ENCODE data around the gene OPCML. TPM values are rescaled to one million over a fixed set of nuclear protein-coding genes. Genes with fewer than 3 reads are reported as not detected.

OPCML gene
- total RNA-seq, 1 donor, result not detected

GRCh38 chr11:133104009-133104744, 428.1 kb downstream of the OPCML start:
- H3K4me3 ChIP-seq (ENCODE audit: low read depth, low read length), result no peak overlapping the region
- TF ChIP-seq CTCF (IDR thresholded peaks at IDR 0.05; ENCODE audit: insufficient read depth, low read depth, low read length), result no peak
- no peak for DNase-seq (ENCODE audit: low read depth)

DNA sequence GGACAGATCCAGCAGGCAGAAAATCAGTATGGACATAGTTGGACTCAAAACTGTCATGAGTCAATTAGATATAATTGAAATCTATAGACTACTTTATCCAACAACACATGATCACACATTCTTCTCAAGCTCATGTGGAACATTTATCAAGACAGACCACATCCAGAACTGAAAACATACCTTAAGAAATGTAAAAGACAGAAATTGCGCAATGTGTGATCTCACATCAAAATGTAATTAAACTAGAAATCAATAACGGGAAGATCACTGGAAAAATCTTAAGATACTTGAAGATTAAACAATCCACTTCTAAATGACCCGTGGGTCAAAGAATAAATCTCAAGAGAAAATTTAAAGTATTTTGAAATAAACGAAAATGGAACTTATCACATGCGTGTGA, 435.3 kb downstream of the OPCML start:
- no peak for TF ChIP-seq CTCF (IDR thresholded peaks at IDR 0.05; ENCODE audit: insufficient read depth, low read depth, low read length)
- no peak for DNase-seq (ENCODE audit: low read depth)

DNA sequence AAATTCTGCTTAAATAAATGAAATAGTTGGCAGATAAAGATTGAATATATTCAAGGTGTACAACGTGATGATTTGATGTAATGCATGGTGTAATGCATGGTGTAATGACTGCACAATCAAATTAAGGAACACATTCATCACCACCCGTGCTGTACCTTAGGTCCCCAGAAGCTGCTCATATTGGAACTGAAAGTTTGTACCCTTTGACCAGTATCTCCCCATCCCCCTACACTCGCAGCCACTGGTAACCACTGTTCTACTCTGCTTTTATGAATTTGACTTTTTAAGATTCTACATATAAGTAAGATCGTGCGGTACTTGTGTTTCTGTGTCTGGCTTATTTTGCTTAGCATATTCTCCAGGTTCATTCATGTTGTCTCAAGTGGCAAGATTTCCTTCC, 445.8 kb downstream of the OPCML start:
- H3K4me3 ChIP-seq (ENCODE audit: low read depth, low read length), result no peak overlapping the region
- no peak for TF ChIP-seq CTCF (IDR thresholded peaks at IDR 0.05; ENCODE audit: insufficient read depth, low read depth, low read length)
- DNase-seq (ENCODE audit: low read depth), result no peak

More for the DNA sequence above, 435.3 kb downstream of the OPCML start:
- no peak overlapping the region for H3K4me3 ChIP-seq (ENCODE audit: low read depth, low read length)

GRCh38 chr11:133082841-133083488, 449.3 kb downstream of the OPCML start:
- no peak for DNase-seq (ENCODE audit: low read depth)
- TF ChIP-seq CTCF (IDR thresholded peaks at IDR 0.05; ENCODE audit: insufficient read depth, low read depth, low read length), result peak; percentile 4
- no peak overlapping the region for H3K4me3 ChIP-seq (ENCODE audit: low read depth, low read length)

DNA sequence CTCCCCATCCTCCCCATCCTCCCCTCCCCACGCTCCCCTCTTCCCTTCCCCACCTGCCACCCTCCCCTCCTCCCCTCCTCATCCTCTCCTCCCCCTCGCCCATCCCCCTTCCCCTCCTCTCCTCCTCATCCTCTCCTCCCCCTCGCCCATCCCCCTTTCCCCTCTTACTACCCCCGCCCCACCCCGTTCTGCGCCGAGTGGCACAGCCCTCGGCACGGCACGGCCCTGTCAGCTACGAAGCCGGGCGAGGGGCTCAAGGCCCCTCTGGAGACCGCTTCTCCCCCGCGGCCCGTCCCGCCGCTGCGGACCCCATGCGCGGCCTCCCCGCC, 449.9 kb downstream of the OPCML start:
- no peak for DNase-seq (ENCODE audit: low read depth)
- no peak overlapping the region for H3K4me3 ChIP-seq (ENCODE audit: low read depth, low read length)
- no peak for TF ChIP-seq CTCF (IDR thresholded peaks at IDR 0.05; ENCODE audit: insufficient read depth, low read depth, low read length)

GRCh38 chr11:133081730-133082452, 450.4 kb downstream of the OPCML start:
- DNase-seq (ENCODE audit: low read depth), result no peak
- no peak for TF ChIP-seq CTCF (IDR thresholded peaks at IDR 0.05; ENCODE audit: insufficient read depth, low read depth, low read length)
- no peak overlapping the region for H3K4me3 ChIP-seq (ENCODE audit: low read depth, low read length)
